HepG2 (cell line): ENCODE results near the gene ZNF764. TPM values are rescaled to one million over a fixed set of nuclear protein-coding genes. Genes with fewer than 3 reads are reported as not detected.

Experiments used
- ARID3A ChIP-seq: IDR thresholded peaks from 2 replicates; pipeline ENCODE4 v1.6.1; 2012; ENCODE audit warnings: low read depth, low read length, improper control_type of control experiment
- ATRX ChIP-seq: sonication (generic); formaldehyde crosslinking; IDR thresholded peaks from 2 replicates; pipeline ENCODE4 v1.4.0; 2020; ENCODE audit warnings: missing genetic modification reagents, borderline replicate concordance
- CEBPG ChIP-seq: IDR thresholded peaks from 2 replicates; pipeline ENCODE4 v1.6.1; 2016
- GABPB1 ChIP-seq: IDR thresholded peaks from 2 replicates; pipeline ENCODE4 v1.6.1; 2016; ENCODE audit warnings: mild to moderate bottlenecking, missing genetic modification reagents, moderate library complexity, missing compliant biosample characterization
- GLI4 ChIP-seq: sonication (generic); formaldehyde crosslinking; IDR thresholded peaks from 2 replicates; pipeline ENCODE4 v1.5.1; 2020; ENCODE audit warnings: missing genetic modification reagents, mild to moderate bottlenecking, moderate library complexity, borderline replicate concordance
- HDAC1 ChIP-seq: sonication (generic); formaldehyde crosslinking; IDR thresholded peaks from 2 replicates; pipeline ENCODE4 v1.5.1; 2020; ENCODE audit warnings: mild to moderate bottlenecking, missing genetic modification reagents
- HNF4G ChIP-seq, 2 experiments: sonication (generic) in 1 of 2; formaldehyde crosslinking in 1 of 2; IDR thresholded peaks; 2 replicates each; pipeline versions ENCODE4 v1.4.0 to v1.6.1; 2011 to 2020; ENCODE audit warnings: borderline replicate concordance in 2 of 2, low read depth in 2 of 2, mild to moderate bottlenecking in 2 of 2, low read length in 1 of 2, missing genetic modification reagents in 1 of 2, moderate library complexity in 1 of 2
- IRF1 ChIP-seq: sonication (generic); formaldehyde crosslinking; IDR thresholded peaks from 2 replicates; pipeline ENCODE4 v1.4.0; 2020; ENCODE audit warnings: low read depth, mild to moderate bottlenecking, missing genetic modification reagents
- KLF6 ChIP-seq: IDR thresholded peaks from 2 replicates; pipeline ENCODE4 v1.8.0; 2016; ENCODE audit warnings: missing biosample characterization, missing genetic modification reagents
- MZF1 ChIP-seq: sonication (generic); formaldehyde crosslinking; IDR thresholded peaks from 2 replicates; pipeline ENCODE4 v1.8.1; 2023; ENCODE audit warnings: mild to moderate bottlenecking, missing genetic modification reagents, borderline replicate concordance
- NCOA2 ChIP-seq: sonication (generic); formaldehyde crosslinking; IDR thresholded peaks from 2 replicates; pipeline ENCODE4 v1.8.0; 2022; ENCODE audit warnings: inconsistent platforms
- NFE2 ChIP-seq: sonication (generic); formaldehyde crosslinking; IDR thresholded peaks from 2 replicates; pipeline ENCODE4 v1.4.0; 2020; ENCODE audit warnings: missing genetic modification reagents
- RXRA ChIP-seq: sonication (generic); formaldehyde crosslinking; IDR thresholded peaks from 2 replicates; pipeline ENCODE4 v1.5.1; 2020; ENCODE audit warnings: missing genetic modification reagents
- TBP ChIP-seq: sonication (generic); formaldehyde crosslinking; IDR thresholded peaks from 2 replicates; pipeline ENCODE4 v1.5.0; 2020; ENCODE audit warnings: missing genetic modification reagents
- ZBTB26 ChIP-seq: IDR thresholded peaks from 2 replicates; pipeline ENCODE4 v1.6.1; 2016; ENCODE audit warnings: missing compliant biosample characterization, missing genetic modification reagents, borderline replicate concordance
- ZKSCAN8 ChIP-seq: IDR thresholded peaks from 2 replicates; pipeline ENCODE4 v1.6.1; 2016; ENCODE audit warnings: borderline replicate concordance, missing genetic modification reagents, missing compliant biosample characterization
- ZMYM2 ChIP-seq: sonication (generic); formaldehyde crosslinking; IDR thresholded peaks from 2 replicates; pipeline ENCODE4 v1.8.0; 2022; ENCODE audit warnings: mild to moderate bottlenecking, missing genetic modification reagents
- ZNF224 ChIP-seq: sonication (generic); formaldehyde crosslinking; IDR thresholded peaks from 2 replicates; pipeline ENCODE4 v1.5.0; 2020; ENCODE audit warnings: mild to moderate bottlenecking, missing genetic modification reagents
- ZNF274 ChIP-seq: sonication (generic); formaldehyde crosslinking; IDR thresholded peaks from 2 replicates; pipeline ENCODE4 v1.5.1; 2020; ENCODE audit warnings: mild to moderate bottlenecking, missing genetic modification reagents
- ZNF687 ChIP-seq: sonication (generic); formaldehyde crosslinking; IDR thresholded peaks from 2 replicates; pipeline ENCODE4 v1.5.1; 2020; ENCODE audit warnings: mild to moderate bottlenecking, missing genetic modification reagents, moderate library complexity
- ZNF746 ChIP-seq: sonication (generic); formaldehyde crosslinking; IDR thresholded peaks from 2 replicates; pipeline ENCODE4 v1.8.0; 2022; ENCODE audit warnings: mild to moderate bottlenecking, missing genetic modification reagents
- ZNF850 ChIP-seq: sonication (generic); formaldehyde crosslinking; conservative IDR thresholded peaks from 2 replicates; pipeline ENCODE4 v1.9.0; 2021; ENCODE audit warnings: mild to moderate bottlenecking, missing genetic modification reagents
- ZNF883 ChIP-seq: sonication (generic); formaldehyde crosslinking; IDR thresholded peaks from 2 replicates; pipeline ENCODE4 v1.5.1; 2020; ENCODE audit warnings: mild to moderate bottlenecking, missing genetic modification reagents; ENCODE audit errors: not compliant biosample characterization
- ZSCAN9 ChIP-seq: IDR thresholded peaks from 2 replicates; pipeline ENCODE4 v1.6.1; 2016; ENCODE audit warnings: borderline replicate concordance
- polyA plus RNA-seq, 8 experiments: library from polyadenylated mRNA; depleted of rRNA in 3 of 8; stranded (reverse) in 7 of 8; unstranded in 1 of 8; fragments of >200 nt; fragmentation: Illumina TruSeq in 4 of 8; extraction: Trizol in 4 of 8; gene quantifications; 2 replicates each; pipeline versions ENCODE4 v1.2.1 to v1.2.3, GENCODE V29; 2011 to 2016; ENCODE audit warnings: low read depth in 4 of 8, missing spikeins in 1 of 8, mixed read lengths in 1 of 8; ENCODE audit not compliant: insufficient read depth in 1 of 8
- total RNA-seq, 5 experiments: library from RNA; depleted of rRNA; stranded (reverse); fragments of >200 nt; fragmentation: Illumina TruSeq; extraction: Trizol; gene quantifications; 2 replicates each; pipeline ENCODE4 v1.2.3, GENCODE V29; 2016; ENCODE audit warnings: low read depth in 1 of 5

Gene ZNF764
- total and polyA plus RNA-seq, 2 of the 13 experiments (the other 11 are each of a cell fraction or from before 2014, with no cell fraction given): 4.1 to 9.1 TPM

- TF ChIP-seq ARID3A (no peak), ZKSCAN8 (no peak), CEBPG (no peak), ZBTB26 (CRISPR knock-in tag) (peak; percentile 79), ZNF687 (CRISPR knock-in tag) (peak; percentile 97), NCOA2 (CRISPR knock-in tag) (no peak), GLI4 (no peak), KLF6 (no peak), ATRX (CRISPR knock-in tag) (no peak), TBP (no peak), HNF4G (IDR thresholded peaks at IDR 0.05; ENCODE audit: borderline replicate concordance, low read depth, low read length) (no peak), HNF4G (CRISPR knock-in tag; IDR thresholded peaks at IDR 0.05; ENCODE audit: borderline replicate concordance, low read depth) (no peak), MZF1 (no peak), ZMYM2 (CRISPR knock-in tag) (no peak; the same call in 1 of the 2 replicates), IRF1 (CRISPR knock-in tag) (no peak), ZSCAN9 (CRISPR knock-in tag) (peak; percentile 85; the same call in 1 of the 2 replicates), RXRA (CRISPR knock-in tag) (peak; percentile 63; the same call in 1 of the 2 replicates), ZNF850 (no peak), ZNF883 (CRISPR knock-in tag) (no peak), GABPB1 (CRISPR knock-in tag) (peak; percentile 55; the same call in 1 of the 2 replicates), HDAC1 (no peak), ZNF746 (CRISPR knock-in tag) (peak; percentile 62), ZNF224 (no peak), NFE2 (CRISPR knock-in tag) (no peak), ZNF274 (peak; percentile 65)
Measured at GRCh38 chr16:30535777-30536190, 22.4 kb downstream of the ZNF764 start (continued).
